HG03196 (cell line): ENCODE data around the gene JADE1.
A peak's percentile ranks its signal among the peaks of the same experiment; 100 is the strongest.

Experiments used
- ATAC-seq: cut with Tn5 transposase; IDR thresholded peaks from one replicate; pipeline ENCODE4 v1.9.1; 2021; ENCODE audit not compliant: unreplicated experiment

The JADE1 gene

GRCh38 chr4:128809477-128810330 is at the start of gene JADE1:
Gene JADE1, plus strand, starts transcription at chr4:128809700. Its CDS starts 22,059 bp downstream, at chr4:128831759.
- ATAC-seq: peak; percentile 46

GRCh38 chr4:128766781-128767180 is 42.7 kb upstream of the JADE1 start:
- ATAC-seq: no peak

- ATAC-seq: no peak
Observed at GRCh38 chr4:128768373-128768996, 41.0 kb upstream of the JADE1 start.

- no peak for ATAC-seq
Observed at GRCh38 chr4:128769011-128769410, 40.5 kb upstream of the JADE1 start.

GRCh38 chr4:128770807-128771206 is 38.7 kb upstream of the JADE1 start:
- no peak for ATAC-seq

GRCh38 chr4:128775477-128775876 is 34.0 kb upstream of the JADE1 start:
- no peak for ATAC-seq

GRCh38 chr4:128775916-128776315 is 33.6 kb upstream of the JADE1 start:
- ATAC-seq: no peak

GRCh38 chr4:128776794-128777216 is 32.7 kb upstream of the JADE1 start:
- ATAC-seq: no peak

GRCh38 chr4:128780688-128781087 is 28.8 kb upstream of the JADE1 start:
- no peak for ATAC-seq

GRCh38 chr4:128782076-128782715 is 27.3 kb upstream of the JADE1 start:
- ATAC-seq: no peak

GRCh38 chr4:128782875-128783614 is 26.5 kb upstream of the JADE1 start:
- no peak for ATAC-seq

GRCh38 chr4:128787509-128788311 is 21.8 kb upstream of the JADE1 start:
- ATAC-seq: no peak

GRCh38 chr4:128793859-128794672 is 15.4 kb upstream of the JADE1 start:
- no peak for ATAC-seq

GRCh38 chr4:128796934-128797333 is 12.6 kb upstream of the JADE1 start:
- no peak for ATAC-seq

- no peak for ATAC-seq
Observed at GRCh38 chr4:128800284-128800683, 9.2 kb upstream of the JADE1 start.

- ATAC-seq: no peak
Observed at GRCh38 chr4:128800701-128801284, 8.7 kb upstream of the JADE1 start.

GRCh38 chr4:128802680-128803628 is 6.5 kb upstream of the JADE1 start:
- ATAC-seq: no peak

GRCh38 chr4:128803783-128804182 is 5.7 kb upstream of the JADE1 start:
- ATAC-seq: no peak
